ENCODE data around the gene ZBTB26. TPM values are rescaled to one million over a fixed set of nuclear protein-coding genes. Genes with fewer than 3 reads are reported as not detected.

ZBTB26 gene
- total and polyA plus RNA-seq, 2 donors (not counting 1 experiment from before 2014, with no cell fraction given) = 4.7 to 16.4 TPM

GRCh38 chr9:122978601-122979000 is 47.3 kb upstream of the ZBTB26 start:
- Mint-ChIP-seq H3K27me3 (no peaks in the 10 kb centered on the region), H3K4me1 (no peaks in the 10 kb centered on the region), H3K4me3 (no peak overlapping the region), H3K9me3 (ENCODE audit: insufficient read depth) (no peaks in the 10 kb centered on the region), H3K27ac (no peak overlapping the region)
- Histone ChIP-seq H3K9me3 (ENCODE audit: control extremely low read depth in 1 of 3, control insufficient read depth in 2 of 3, insufficient read depth in 1 of 3, low read length in 2 of 3) (no peaks in the 10 kb centered on the region), H3K27ac (ENCODE audit: low read length in 2 of 2) (no peak overlapping the region), H3K4me1 (ENCODE audit: control insufficient read depth in 2 of 2, insufficient read depth in 2 of 2, low read length in 2 of 2) (no peaks in the 10 kb centered on the region), H3K79me2 (ENCODE audit: control insufficient read depth, insufficient read depth, low read length) (no peaks in the 10 kb centered on the region), H3K4me3 (ENCODE audit: control extremely low read depth in 1 of 5, extremely low read depth in 1 of 5, insufficient read depth in 1 of 5, low read depth in 2 of 5, low read length in 4 of 5) (no peak overlapping the region), H4K20me1 (ENCODE audit: control insufficient read depth, insufficient read depth, low read length, poor library complexity, severe bottlenecking) (no peaks in the 10 kb centered on the region), H3K36me3 (replicated peaks in 1 of 2; ENCODE audit: control extremely low read depth in 1 of 2, control insufficient read depth in 1 of 2, extremely low read depth in 1 of 2, insufficient read depth in 2 of 2, low read length in 1 of 2) (peaks cover 3 to 6% of the 10 kb centered on the region in 2 experiments), H3K9ac (ENCODE audit: low read length) (no peak overlapping the region), H3K27me3 (replicated peaks in 1 of 4; ENCODE audit: control extremely low read depth in 1 of 4, control insufficient read depth in 3 of 4, insufficient read depth in 4 of 4, low read length in 3 of 4) (no peaks in the 10 kb centered on the region), H3K4me2 (replicated peaks; ENCODE audit: low read depth, low read length, poor library complexity, severe bottlenecking) (no peak overlapping the region), H2AFZ (ENCODE audit: insufficient read depth, low read depth, low read length, poor library complexity, severe bottlenecking) (no peak overlapping the region)
- no CpG with 5 or more reads among the region's 2 CpGs for WGBS (ENCODE audit: insufficient coverage)
- ATAC-seq (ENCODE audit: low read depth) (no peak), DNase-seq (no peak)
- no peak for TF ChIP-seq EZH2 (IDR thresholded peaks at IDR 0.05; ENCODE audit: borderline replicate concordance, insufficient read depth, low read depth, low read length, poor library complexity, severe bottlenecking)
- intact Hi-C loops (cut with micrococcal nuclease) = no loop called here
- ChIA-PET POLR2A (no interaction called here), CTCF (no interaction called here)

- WGBS (ENCODE audit: insufficient coverage) = no CpG with 5 or more reads among the region's 2 CpGs
- Histone ChIP-seq H2AFZ (ENCODE audit: insufficient read depth, low read depth, low read length, poor library complexity, severe bottlenecking) (no peak overlapping the region), H3K27ac (ENCODE audit: low read length in 2 of 2) (no peak overlapping the region), H3K36me3 (replicated peaks in 1 of 2; ENCODE audit: control extremely low read depth in 1 of 2, control insufficient read depth in 1 of 2, extremely low read depth in 1 of 2, insufficient read depth in 2 of 2, low read length in 1 of 2) (peaks cover 3 to 14% of the 10 kb centered on the region in 2 experiments), H3K4me3 (ENCODE audit: control extremely low read depth in 1 of 5, extremely low read depth in 1 of 5, insufficient read depth in 1 of 5, low read depth in 2 of 5, low read length in 4 of 5) (no peak overlapping the region), H4K20me1 (ENCODE audit: control insufficient read depth, insufficient read depth, low read length, poor library complexity, severe bottlenecking) (no peaks in the 10 kb centered on the region), H3K79me2 (ENCODE audit: control insufficient read depth, insufficient read depth, low read length) (peaks cover 7% of the 10 kb centered on the region), H3K4me1 (ENCODE audit: control insufficient read depth in 2 of 2, insufficient read depth in 2 of 2, low read length in 2 of 2) (no peaks in the 10 kb centered on the region), H3K27me3 (replicated peaks in 1 of 4; ENCODE audit: control extremely low read depth in 1 of 4, control insufficient read depth in 3 of 4, insufficient read depth in 4 of 4, low read length in 3 of 4) (no peaks in the 10 kb centered on the region), H3K4me2 (replicated peaks; ENCODE audit: low read depth, low read length, poor library complexity, severe bottlenecking) (no peak overlapping the region), H3K9me3 (ENCODE audit: control extremely low read depth in 1 of 3, control insufficient read depth in 2 of 3, insufficient read depth in 1 of 3, low read length in 2 of 3) (no peaks in the 10 kb centered on the region), H3K9ac (ENCODE audit: low read length) (no peak overlapping the region)
- TF ChIP-seq CTCF (IDR thresholded peaks at IDR 0.05) (no peak), EZH2 (IDR thresholded peaks at IDR 0.05; ENCODE audit: borderline replicate concordance, insufficient read depth, low read depth, low read length, poor library complexity, severe bottlenecking) (no peak)
- no peaks in the 10 kb centered on the region for H3K27me3 Mint-ChIP-seq
- H3K9me3 Mint-ChIP-seq (ENCODE audit: insufficient read depth) = no peaks in the 10 kb centered on the region
- intact Hi-C loops (cut with micrococcal nuclease) = no loop called here
- DNase-seq = no peak
- ChIA-PET POLR2A (no interaction called here), CTCF (no interaction called here)
- H3K4me1 Mint-ChIP-seq = no peaks in the 10 kb centered on the region
- no peak overlapping the region for H3K4me3 Mint-ChIP-seq
- ATAC-seq (ENCODE audit: low read depth) = no peak
- no peak overlapping the region for H3K27ac Mint-ChIP-seq
Observed at GRCh38 chr9:122975196-122975595, 43.9 kb upstream of the ZBTB26 start.
